ENCODE results near the gene IQSEC1. TPM values are rescaled to one million over a fixed set of nuclear protein-coding genes. Genes with fewer than 3 reads are reported as not detected.
"Not testable (repeated sequence)": the region's sequence is repeated elsewhere in the genome, so short reads cannot be mapped to it uniquely, and the experiment has no call there.

IQSEC1 gene
- total RNA-seq, 1 donor from 2014 or later: 41.7 TPM

DNA sequence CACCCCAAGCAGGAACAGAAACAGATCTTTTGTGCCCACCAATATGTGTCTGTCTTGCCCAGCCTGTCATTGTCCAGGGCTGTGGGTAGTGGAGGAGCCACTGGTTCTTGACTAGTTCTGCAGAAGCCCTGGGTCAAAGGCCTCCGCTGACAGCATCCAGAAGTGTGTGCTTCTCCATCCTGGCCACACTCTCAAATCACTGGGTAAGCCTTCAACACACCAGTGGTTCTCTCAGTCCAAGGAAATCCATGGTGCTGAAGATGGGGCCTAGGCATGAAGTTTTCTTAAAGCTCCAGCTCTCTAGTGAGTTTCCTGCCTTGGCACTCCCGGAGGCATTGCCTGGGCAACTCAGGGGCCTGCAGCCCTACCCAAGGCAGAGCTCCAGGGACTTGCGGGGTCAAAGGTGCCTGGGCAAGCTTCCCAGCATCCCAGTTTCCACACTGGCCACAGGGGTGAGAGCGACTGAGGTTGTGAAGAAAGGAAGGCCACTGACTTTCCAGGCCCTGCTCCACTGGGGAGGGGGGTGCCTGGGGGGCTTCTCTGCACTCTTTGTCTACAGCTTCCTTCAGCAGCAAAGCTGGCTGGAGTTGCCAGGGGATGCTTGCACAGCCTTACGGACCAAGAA is 193.9 kb downstream of the IQSEC1 start:
- Mint-ChIP-seq H3K27ac (peak overlapping the region; percentile 54), H3K4me1 (peaks cover 26% of the 10 kb centered on the region), H3K9me3 (no peaks in the 10 kb centered on the region), H3K36me3 (no peaks in the 10 kb centered on the region), H3K4me3 (no peak overlapping the region), H3K27me3 (ENCODE audit: low read depth) (no peaks in the 10 kb centered on the region)
- DNase-seq (ENCODE audit: low spot score in 2 of 2, unreplicated experiment in 2 of 2): no peak
- no peak for TF ChIP-seq CTCF (IDR thresholded peaks at IDR 0.05; ENCODE audit: unreplicated experiment)

GRCh38 chr3:12878758-12879157 is 194.5 kb downstream of the IQSEC1 start:
- Mint-ChIP-seq H3K27ac (peak overlapping the region; percentile 54), H3K4me1 (peaks cover 26% of the 10 kb centered on the region)
- DNase-seq (ENCODE audit: low spot score in 2 of 2, unreplicated experiment in 2 of 2); H3K9me3 Mint-ChIP-seq; H3K4me3 Mint-ChIP-seq; H3K27me3 Mint-ChIP-seq (ENCODE audit: low read depth); H3K36me3 Mint-ChIP-seq: not testable (repeated sequence)

DNA sequence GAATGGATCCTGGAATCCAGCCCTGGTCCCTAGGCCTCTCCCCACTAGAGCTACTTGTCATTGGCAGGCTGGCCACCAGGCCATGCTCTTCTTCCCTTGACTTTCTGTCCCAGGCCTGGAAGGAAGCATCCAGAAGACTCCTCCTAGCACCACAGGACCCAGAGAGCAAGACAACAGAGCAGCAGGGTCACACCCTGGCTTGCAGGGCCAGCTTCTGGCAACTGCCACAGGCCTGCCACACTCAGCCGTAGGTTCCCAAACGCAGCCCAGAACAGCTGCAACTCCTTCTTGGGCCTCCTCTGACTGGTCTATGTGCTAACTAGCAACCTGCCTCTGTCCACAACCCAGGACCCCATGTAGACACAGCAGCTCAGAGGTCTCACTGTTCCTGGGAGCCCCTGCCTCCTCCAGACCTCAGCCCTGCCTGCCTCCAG is 195.1 kb downstream of the IQSEC1 start:
- Mint-ChIP-seq H3K36me3 (no peaks in the 10 kb centered on the region), H3K4me1 (peaks cover 26% of the 10 kb centered on the region), H3K27ac (peak overlapping the region; percentile 54), H3K4me3 (no peak overlapping the region), H3K9me3 (no peaks in the 10 kb centered on the region), H3K27me3 (ENCODE audit: low read depth) (no peaks in the 10 kb centered on the region)
- DNase-seq (ENCODE audit: low spot score in 2 of 2, unreplicated experiment in 2 of 2): no peak
- TF ChIP-seq CTCF (IDR thresholded peaks at IDR 0.05; ENCODE audit: unreplicated experiment): no peak

GRCh38 chr3:12877040-12877439 is 196.2 kb downstream of the IQSEC1 start:
- Mint-ChIP-seq H3K4me1 (peaks cover 26% of the 10 kb centered on the region), H3K27ac (no peak overlapping the region), H3K27me3 (ENCODE audit: low read depth) (no peaks in the 10 kb centered on the region), H3K36me3 (no peaks in the 10 kb centered on the region), H3K9me3 (no peaks in the 10 kb centered on the region), H3K4me3 (peak overlapping the region; percentile 22)
- TF ChIP-seq CTCF (IDR thresholded peaks at IDR 0.05; ENCODE audit: unreplicated experiment): no peak
- no peak for DNase-seq (ENCODE audit: low spot score in 2 of 2, unreplicated experiment in 2 of 2)

- no peaks in the 10 kb centered on the region for H3K9me3 Mint-ChIP-seq
- peaks cover 26% of the 10 kb centered on the region for H3K4me1 Mint-ChIP-seq
- H3K27me3 Mint-ChIP-seq (ENCODE audit: low read depth): peaks cover 7% of the 10 kb centered on the region
These were observed 197.1 kb downstream of the IQSEC1 start for GRCh38 chr3:12875857-12876836.

More at GRCh38 chr3:12875857-12876836, 197.1 kb downstream of the IQSEC1 start:
- H3K4me3 Mint-ChIP-seq: peak overlapping the region; percentile 62
- H3K27ac Mint-ChIP-seq: no peak overlapping the region
- DNase-seq (ENCODE audit: low spot score in 2 of 2, unreplicated experiment in 2 of 2): peak in 1 of 2 experiments; percentile 45
- no peak for TF ChIP-seq CTCF (IDR thresholded peaks at IDR 0.05; ENCODE audit: unreplicated experiment)
- H3K36me3 Mint-ChIP-seq: no peaks in the 10 kb centered on the region

All from mesothelial cell of epicardium (in vitro differentiated cells).